ENCODE data around the gene FIZ1.

Gene FIZ1

DNA sequence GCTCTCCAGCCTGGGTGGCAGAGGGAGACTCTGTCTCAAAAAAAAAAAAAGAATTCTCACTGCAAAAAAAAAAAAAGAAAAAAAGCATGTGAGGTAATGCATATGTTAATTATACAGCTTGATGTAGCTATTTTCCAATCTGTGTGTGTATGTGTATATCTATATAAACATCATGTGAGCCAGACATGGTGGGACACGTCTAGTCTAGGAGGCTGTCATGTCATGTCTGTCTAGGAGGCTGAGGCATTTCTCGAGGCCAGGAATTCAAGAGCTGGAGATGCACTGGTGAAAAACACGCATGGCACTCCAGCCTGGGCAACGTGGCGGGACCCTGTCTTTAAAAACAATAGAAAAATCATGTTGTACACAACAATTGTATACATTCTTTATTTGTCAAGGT is 47.1 kb downstream of the FIZ1 start:
- TF ChIP-seq, protein P1, sequence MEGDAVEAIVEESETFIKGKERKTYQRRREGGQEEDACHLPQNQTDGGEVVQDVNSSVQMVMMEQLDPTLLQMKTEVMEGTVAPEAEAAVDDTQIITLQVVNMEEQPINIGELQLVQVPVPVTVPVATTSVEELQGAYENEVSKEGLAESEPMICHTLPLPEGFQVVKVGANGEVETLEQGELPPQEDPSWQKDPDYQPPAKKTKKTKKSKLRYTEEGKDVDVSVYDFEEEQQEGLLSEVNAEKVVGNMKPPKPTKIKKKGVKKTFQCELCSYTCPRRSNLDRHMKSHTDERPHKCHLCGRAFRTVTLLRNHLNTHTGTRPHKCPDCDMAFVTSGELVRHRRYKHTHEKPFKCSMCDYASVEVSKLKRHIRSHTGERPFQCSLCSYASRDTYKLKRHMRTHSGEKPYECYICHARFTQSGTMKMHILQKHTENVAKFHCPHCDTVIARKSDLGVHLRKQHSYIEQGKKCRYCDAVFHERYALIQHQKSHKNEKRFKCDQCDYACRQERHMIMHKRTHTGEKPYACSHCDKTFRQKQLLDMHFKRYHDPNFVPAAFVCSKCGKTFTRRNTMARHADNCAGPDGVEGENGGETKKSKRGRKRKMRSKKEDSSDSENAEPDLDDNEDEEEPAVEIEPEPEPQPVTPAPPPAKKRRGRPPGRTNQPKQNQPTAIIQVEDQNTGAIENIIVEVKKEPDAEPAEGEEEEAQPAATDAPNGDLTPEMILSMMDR (IDR thresholded peaks at IDR 0.05; ENCODE audit: borderline replicate concordance, insufficient read depth, low read depth, low read length): no peak
- H3K4me3 ChIP-seq (ENCODE audit: low read depth, low read length): no peak overlapping the region

DNA sequence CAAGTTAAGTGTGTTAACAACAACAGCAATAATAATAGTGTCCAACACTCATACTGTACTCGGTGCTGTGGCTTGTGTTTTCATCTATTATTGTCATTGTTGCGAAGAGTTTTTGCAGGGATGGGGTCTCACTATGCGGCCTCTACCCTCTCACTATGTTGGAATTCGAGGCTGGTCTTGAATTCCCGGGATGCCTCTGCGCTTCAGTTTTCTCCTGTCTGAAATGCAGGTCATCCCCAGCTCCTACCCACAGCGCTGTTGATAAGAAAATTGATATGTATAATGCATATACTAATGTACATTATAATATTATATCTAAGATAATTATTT is 49.0 kb downstream of the FIZ1 start:
- TF ChIP-seq, protein P1 (IDR thresholded peaks at IDR 0.05; ENCODE audit: borderline replicate concordance, insufficient read depth, low read depth, low read length): no peak
- no peak overlapping the region for H3K4me3 ChIP-seq (ENCODE audit: low read depth, low read length)

DNA sequence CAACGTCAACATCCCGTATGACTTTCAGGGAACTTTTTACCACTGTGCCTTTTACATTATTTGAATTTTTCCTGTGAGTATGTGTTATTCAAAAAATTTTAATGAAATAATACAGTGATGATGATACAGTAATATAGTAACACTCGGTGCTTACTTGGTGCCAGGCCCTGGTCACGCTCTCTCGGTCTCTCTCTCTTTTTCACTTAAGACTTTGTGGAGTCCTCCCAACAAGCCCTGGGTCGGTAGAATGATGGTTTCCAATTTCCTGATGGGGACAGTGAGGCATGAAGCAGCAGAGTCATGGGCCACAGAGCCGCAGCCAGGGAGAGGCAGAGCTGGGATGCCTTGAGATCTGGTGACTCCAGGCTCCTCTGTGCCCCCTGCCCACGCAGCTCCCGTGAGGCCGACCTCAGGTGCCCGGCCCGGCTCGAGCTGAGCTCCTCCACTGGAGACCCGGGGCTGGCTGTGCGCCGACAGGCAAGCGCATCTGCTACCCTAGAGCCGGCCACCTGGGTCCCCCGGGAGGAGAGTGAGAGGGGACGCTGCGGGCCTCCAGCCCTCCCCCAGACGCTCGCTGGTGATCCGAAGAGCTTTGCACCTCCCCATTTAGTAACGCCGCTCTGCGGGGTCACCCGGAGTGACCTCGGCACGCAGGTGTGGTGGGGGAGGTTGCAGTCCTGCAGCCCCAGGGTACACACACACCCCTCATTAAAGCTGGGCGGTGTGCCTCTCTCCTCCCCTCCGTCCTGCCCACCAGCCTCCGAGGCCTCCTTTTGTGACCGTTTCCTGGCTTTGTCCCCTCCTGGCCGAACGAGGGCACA is 49.6 kb downstream of the FIZ1 start:
- TF ChIP-seq, protein P1 (IDR thresholded peaks at IDR 0.05; ENCODE audit: borderline replicate concordance, insufficient read depth, low read depth, low read length): no peak
- no peak overlapping the region for H3K4me3 ChIP-seq (ENCODE audit: low read depth, low read length)

- H3K4me3 ChIP-seq (ENCODE audit: low read depth, low read length): no peak overlapping the region
- TF ChIP-seq, protein P1 (IDR thresholded peaks at IDR 0.05; ENCODE audit: borderline replicate concordance, insufficient read depth, low read depth, low read length): no peak
These were observed 52.3 kb downstream of the FIZ1 start for GRCh38 chr19:55546822-55547614.

DNA sequence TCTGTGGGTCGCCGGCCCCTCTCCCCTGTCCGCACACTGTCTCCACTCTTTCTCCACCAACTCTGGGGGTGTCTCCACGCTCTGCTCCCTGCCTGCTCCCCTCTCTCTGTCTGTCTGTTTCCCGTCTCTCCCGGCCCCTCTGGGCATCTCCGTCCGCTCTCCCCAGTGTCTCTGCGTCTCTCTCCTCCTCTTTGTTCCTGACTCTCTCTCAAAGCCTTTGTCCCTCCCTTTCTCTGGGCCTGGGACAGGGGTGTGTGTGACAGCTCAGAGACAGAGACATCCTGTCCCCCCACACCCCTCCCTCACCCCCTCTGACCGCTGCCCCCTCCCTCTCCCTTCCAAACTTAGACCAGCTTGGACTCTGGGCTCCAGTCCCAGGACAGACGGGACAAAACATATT is 53.3 kb downstream of the FIZ1 start:
- TF ChIP-seq, protein P1 (IDR thresholded peaks at IDR 0.05; ENCODE audit: borderline replicate concordance, insufficient read depth, low read depth, low read length): no peak
- no peak overlapping the region for H3K4me3 ChIP-seq (ENCODE audit: low read depth, low read length)

DNA sequence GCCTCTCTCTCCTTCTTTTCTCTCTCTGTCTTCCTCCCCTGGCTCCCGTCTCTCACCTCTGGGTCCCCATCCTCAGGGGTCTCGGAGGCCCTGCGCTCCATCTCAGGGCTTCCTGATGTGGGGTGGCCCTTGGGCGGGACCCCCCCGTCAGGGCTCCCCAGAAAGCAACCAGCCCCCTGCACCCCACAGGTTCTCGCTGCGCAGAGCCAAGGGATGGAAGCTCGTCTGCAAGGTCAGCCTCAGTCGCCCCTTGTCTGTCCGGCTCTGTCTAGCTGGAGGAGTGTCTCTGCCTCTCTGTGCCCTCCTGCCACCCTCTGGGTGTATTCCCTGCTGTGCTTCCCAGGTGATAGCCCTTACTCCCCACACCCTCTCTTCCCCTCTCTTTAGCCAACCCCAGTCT is 53.9 kb downstream of the FIZ1 start, which contains the start of gene SBK3:
SBK3 (minus strand) TSS at position 101 of the 400 bp plus-strand sequence; CDS start at position 101, 0 bp downstream.
- TF ChIP-seq, protein P1 (IDR thresholded peaks at IDR 0.05; ENCODE audit: borderline replicate concordance, insufficient read depth, low read depth, low read length): no peak
- H3K4me3 ChIP-seq (ENCODE audit: low read depth, low read length): no peak within 1 kb of the TSS

Data from GM12875 (cell line).